Astrocyte (in vitro differentiated cells and primary cell): ENCODE results near the gene DENND4C. TPM values are rescaled to one million over a fixed set of nuclear protein-coding genes. Genes with fewer than 3 reads are reported as not detected.

Experiments used
- DNase-seq: peaks from one replicate; pipeline ENCODE4 v3.0.0-alpha.2; 2010; ENCODE audit warnings: low read depth
- FAIRE-seq: peaks from 2 replicates; lab custom pipeline; 2011; peaks lifted over from hg19 to GRCh38; lab: Jason Lieb, UNC
- H2AFZ ChIP-seq: 2 replicates; pipeline ENCODE4 v1.6.0; 2012; ENCODE audit warnings: low read depth, low read length, inconsistent platforms
- H3K27ac ChIP-seq: 2 replicates; pipeline ENCODE4 v1.5.1; 2011; ENCODE audit warnings: low read depth, low read length, inconsistent platforms
- H3K27me3 ChIP-seq: 2 replicates; pipeline ENCODE4 v1.6.0; 2011; ENCODE audit warnings: low read length, inconsistent platforms; ENCODE audit not compliant: insufficient read depth
- H3K36me3 ChIP-seq: 2 replicates; pipeline ENCODE4 v1.5.1; 2011; ENCODE audit warnings: low read length, inconsistent platforms; ENCODE audit not compliant: insufficient read depth
- H3K4me1 ChIP-seq: 2 replicates; pipeline ENCODE4 v1.5.1; 2011; ENCODE audit warnings: low read length, inconsistent platforms; ENCODE audit not compliant: insufficient read depth
- H3K4me2 ChIP-seq: 2 replicates; pipeline ENCODE4 v1.6.0; 2012; ENCODE audit warnings: low read length, inconsistent platforms
- H3K4me3 ChIP-seq: 2 replicates; pipeline ENCODE4 v1.5.1; 2011; ENCODE audit warnings: low read depth, mild to moderate bottlenecking, low read length, inconsistent platforms; ENCODE audit not compliant: insufficient read depth
- H3K79me2 ChIP-seq: 2 replicates; pipeline ENCODE4 v1.6.0; 2012; ENCODE audit warnings: mild to moderate bottlenecking, low read length, inconsistent platforms; ENCODE audit not compliant: insufficient read depth
- H3K9ac ChIP-seq: 2 replicates; pipeline ENCODE4 v1.6.0; 2012; ENCODE audit warnings: mild to moderate bottlenecking, low read length, inconsistent platforms
- H3K9me3 ChIP-seq: 2 replicates; pipeline ENCODE4 v1.5.1; 2012; ENCODE audit warnings: low read depth, mild to moderate bottlenecking, low read length, inconsistent platforms; ENCODE audit not compliant: insufficient read depth
- H4K20me1 ChIP-seq: 2 replicates; pipeline ENCODE4 v1.6.0; 2012; ENCODE audit warnings: low read length, inconsistent platforms; ENCODE audit not compliant: insufficient read depth
- H3K27ac Mint-ChIP-seq: one replicate; pipeline ENCODE4 v1.8.0; 2021; ENCODE audit warnings: mild to moderate bottlenecking, mixed read lengths; ENCODE audit not compliant: unreplicated experiment
- H3K27me3 Mint-ChIP-seq: one replicate; pipeline ENCODE4 v1.8.0; 2021; ENCODE audit warnings: low read depth, mixed read lengths; ENCODE audit not compliant: unreplicated experiment
- H3K36me3 Mint-ChIP-seq: one replicate; pipeline ENCODE4 v1.8.0; 2021; ENCODE audit warnings: low read depth, mixed read lengths; ENCODE audit not compliant: unreplicated experiment
- H3K4me1 Mint-ChIP-seq: one replicate; pipeline ENCODE4 v1.8.0; 2021; ENCODE audit warnings: low read depth, mixed read lengths; ENCODE audit not compliant: unreplicated experiment
- H3K4me3 Mint-ChIP-seq: one replicate; pipeline ENCODE4 v1.8.0; 2021; ENCODE audit warnings: mild to moderate bottlenecking, moderate library complexity, mixed read lengths; ENCODE audit not compliant: unreplicated experiment
- H3K9me3 Mint-ChIP-seq: one replicate; pipeline ENCODE4 v1.8.0; 2021; ENCODE audit warnings: mild to moderate bottlenecking, mixed read lengths; ENCODE audit not compliant: unreplicated experiment
- EZH2 ChIP-seq: IDR thresholded peaks from 2 replicates; pipeline ENCODE4 v1.6.1; 2012; ENCODE audit warnings: mild to moderate bottlenecking, low read length, inconsistent platforms; ENCODE audit not compliant: insufficient read depth
- total RNA-seq: library from RNA; stranded (reverse); gene quantifications from 2 replicates; pipeline ENCODE4 v1.2.1, GENCODE V29; 2021
- TF ChIP-seq, protein P1 (sequence below): IDR thresholded peaks from 2 replicates; pipeline ENCODE4 v1.5.1; 2011; ENCODE audit warnings: low read depth, mild to moderate bottlenecking, inconsistent platforms, low read length, moderate library complexity; ENCODE audit not compliant: insufficient read depth

Gene DENND4C
- total RNA-seq, 1 donor from 2014 or later: 19.6 TPM

DNA sequence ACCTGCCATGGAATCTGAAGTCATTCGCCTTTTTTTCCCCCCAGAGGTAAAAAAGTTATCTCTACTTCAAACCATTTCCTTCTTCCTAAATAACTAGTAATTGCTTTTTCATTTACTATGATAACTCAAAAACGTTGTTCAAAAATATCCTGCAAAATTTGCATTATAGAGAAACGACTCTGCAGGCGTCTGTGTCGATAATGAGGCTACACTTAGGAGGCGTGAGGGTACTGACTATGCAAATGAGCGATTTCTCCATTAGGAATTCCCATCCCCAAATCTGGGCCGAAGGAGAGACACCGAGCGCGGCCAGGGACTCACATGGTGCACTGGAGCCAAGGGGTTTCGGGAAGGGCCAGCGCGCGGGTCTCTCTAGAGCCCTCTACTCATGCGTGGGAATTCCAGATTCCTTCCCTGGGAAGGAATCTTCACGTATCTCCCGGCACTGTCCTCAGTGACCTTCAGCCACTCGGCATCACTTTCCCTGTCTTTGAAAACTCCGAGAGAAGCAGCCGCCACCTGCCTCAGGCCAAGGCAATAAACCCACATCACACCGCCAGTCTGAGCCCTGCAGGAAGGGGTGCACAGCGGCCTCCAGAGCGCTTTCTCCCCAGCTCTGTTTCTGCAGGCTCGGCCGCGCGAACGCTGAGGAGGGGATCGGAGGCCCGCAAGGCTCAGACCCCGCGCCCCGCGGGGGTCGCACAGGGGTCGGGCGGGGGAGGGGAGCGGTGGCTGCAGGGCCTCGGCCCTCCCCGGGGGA is 718 bp upstream of the DENND4C start:
- peak overlapping the region; percentile 96 for H3K9ac ChIP-seq
- no peak for FAIRE-seq

DNA sequence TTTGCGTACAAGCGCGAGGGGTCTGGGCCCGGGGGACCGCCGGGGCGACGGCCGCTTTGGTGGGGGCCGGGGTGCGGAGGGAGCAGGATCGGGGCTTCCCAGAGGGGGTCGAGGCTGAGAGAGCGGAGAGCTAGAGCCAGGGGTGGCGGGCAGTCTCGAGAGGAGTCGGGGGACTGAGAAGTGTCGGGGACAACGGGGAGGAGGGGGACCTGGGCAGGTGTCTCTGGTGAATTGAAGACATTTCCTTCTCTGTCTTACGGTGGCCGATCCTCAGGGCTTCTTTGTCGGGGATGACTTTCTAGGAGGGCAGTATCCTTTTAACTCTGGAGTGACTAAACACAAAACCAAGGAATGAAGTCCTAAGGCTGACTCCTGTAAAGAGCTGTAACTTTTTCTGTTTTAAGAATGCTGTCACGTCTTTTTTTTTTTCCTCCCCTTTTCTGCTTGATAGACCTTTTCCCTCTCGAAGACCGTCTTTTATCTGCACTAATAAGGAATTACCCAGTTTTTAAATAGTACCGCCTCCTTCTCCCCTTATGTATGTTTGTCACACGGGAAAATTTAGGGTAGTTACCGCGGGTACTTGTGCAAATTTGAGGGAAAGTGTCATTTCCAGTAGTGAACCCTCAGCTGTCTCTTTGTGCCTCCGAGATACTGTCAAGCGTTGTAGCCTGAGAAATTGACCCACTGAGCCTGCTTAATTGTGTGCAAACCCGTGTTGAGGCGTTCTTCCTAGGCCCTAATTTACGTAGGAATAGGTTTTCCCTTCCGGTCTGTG is 822 bp downstream of the DENND4C start:
- Mint-ChIP-seq H3K4me3 (no peak overlapping the region), H3K27ac (no peak overlapping the region), H3K36me3 (no peaks in the 10 kb centered on the region), H3K4me1 (no peaks in the 10 kb centered on the region), H3K9me3 (no peaks in the 10 kb centered on the region), H3K27me3 (no peaks in the 10 kb centered on the region)
- Histone ChIP-seq H4K20me1 (peaks cover 39% of the 10 kb centered on the region), H3K36me3 (no peaks in the 10 kb centered on the region), H3K4me1 (peaks cover 14% of the 10 kb centered on the region), H3K9ac (peak overlapping the region; percentile 96), H3K4me2 (peak overlapping the region; percentile 97), H3K9me3 (no peaks in the 10 kb centered on the region), H2AFZ (peak overlapping the region; percentile 92), H3K27ac (peak overlapping the region; percentile 92), H3K4me3 (peak overlapping the region; percentile 77), H3K27me3 (no peaks in the 10 kb centered on the region), H3K79me2 (peaks cover 54% of the 10 kb centered on the region)
- DNase-seq (peak; percentile 9), FAIRE-seq (no peak)
- TF ChIP-seq, protein P1, sequence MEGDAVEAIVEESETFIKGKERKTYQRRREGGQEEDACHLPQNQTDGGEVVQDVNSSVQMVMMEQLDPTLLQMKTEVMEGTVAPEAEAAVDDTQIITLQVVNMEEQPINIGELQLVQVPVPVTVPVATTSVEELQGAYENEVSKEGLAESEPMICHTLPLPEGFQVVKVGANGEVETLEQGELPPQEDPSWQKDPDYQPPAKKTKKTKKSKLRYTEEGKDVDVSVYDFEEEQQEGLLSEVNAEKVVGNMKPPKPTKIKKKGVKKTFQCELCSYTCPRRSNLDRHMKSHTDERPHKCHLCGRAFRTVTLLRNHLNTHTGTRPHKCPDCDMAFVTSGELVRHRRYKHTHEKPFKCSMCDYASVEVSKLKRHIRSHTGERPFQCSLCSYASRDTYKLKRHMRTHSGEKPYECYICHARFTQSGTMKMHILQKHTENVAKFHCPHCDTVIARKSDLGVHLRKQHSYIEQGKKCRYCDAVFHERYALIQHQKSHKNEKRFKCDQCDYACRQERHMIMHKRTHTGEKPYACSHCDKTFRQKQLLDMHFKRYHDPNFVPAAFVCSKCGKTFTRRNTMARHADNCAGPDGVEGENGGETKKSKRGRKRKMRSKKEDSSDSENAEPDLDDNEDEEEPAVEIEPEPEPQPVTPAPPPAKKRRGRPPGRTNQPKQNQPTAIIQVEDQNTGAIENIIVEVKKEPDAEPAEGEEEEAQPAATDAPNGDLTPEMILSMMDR: no peak
- TF ChIP-seq EZH2: no peak

More for the DNA sequence above, 718 bp upstream of the DENND4C start:
- Histone ChIP-seq H3K4me3 (peak overlapping the region; percentile 77), H4K20me1 (peaks cover 32% of the 10 kb centered on the region), H2AFZ (peak overlapping the region; percentile 98), H3K36me3 (no peaks in the 10 kb centered on the region), H3K27ac (no peak overlapping the region), H3K9me3 (no peaks in the 10 kb centered on the region), H3K27me3 (no peaks in the 10 kb centered on the region), H3K4me2 (peak overlapping the region; percentile 97), H3K4me1 (peaks cover 14% of the 10 kb centered on the region), H3K79me2 (peaks cover 39% of the 10 kb centered on the region)
- Mint-ChIP-seq H3K4me3 (peak overlapping the region; percentile 88), H3K27ac (no peak overlapping the region), H3K27me3 (no peaks in the 10 kb centered on the region), H3K4me1 (no peaks in the 10 kb centered on the region), H3K36me3 (no peaks in the 10 kb centered on the region), H3K9me3 (no peaks in the 10 kb centered on the region)
- TF ChIP-seq EZH2: no peak
- TF ChIP-seq, protein P1: no peak
- peak; percentile 45 for DNase-seq
